Urothelium cell line (cell line): ENCODE results near the gene CCNG1.

ENCODE experiments used
- DNase-seq: peaks from one replicate; pipeline ENCODE4 v3.0.0; 2011; ENCODE audit warnings: low spot score, mixed read lengths
- FAIRE-seq: peaks from 2 replicates; lab custom pipeline; 2011; peaks lifted over from hg19 to GRCh38; lab: Jason Lieb, UNC

The CCNG1 gene

DNA sequence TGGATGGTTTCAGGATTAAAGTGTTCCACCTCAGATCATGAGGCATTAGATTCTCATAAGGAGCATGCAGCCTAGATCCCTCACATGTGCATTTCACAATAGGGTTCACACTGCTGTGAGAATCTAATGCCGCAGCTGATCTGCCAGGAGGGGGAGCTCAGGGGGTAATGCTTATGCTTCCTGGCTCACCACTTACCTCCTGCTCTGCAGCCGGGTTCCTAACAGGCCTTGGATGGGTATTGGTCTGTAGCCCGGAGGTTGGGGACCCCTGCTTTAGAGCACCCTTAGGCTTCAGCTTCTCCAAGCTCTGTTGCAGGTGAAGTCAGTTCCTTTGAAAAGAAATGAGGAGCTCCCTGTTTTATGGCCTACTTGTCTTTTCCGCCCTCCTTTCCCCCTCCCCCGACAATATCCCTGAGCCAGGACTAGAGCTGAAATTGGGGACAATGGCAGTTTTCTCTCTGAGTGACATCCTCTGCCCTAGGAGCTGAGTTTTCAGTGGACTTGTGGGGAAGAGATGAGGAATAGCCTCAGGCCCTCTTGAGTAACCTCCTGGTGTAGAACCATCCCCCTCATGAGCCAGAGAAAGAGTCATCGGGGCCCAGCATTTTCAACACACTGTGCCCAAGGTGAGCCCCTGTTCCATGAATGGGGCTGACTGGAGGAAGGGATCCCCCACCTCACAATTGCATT lies 51.8 kb downstream of the CCNG1 start:
- FAIRE-seq = no peak
- DNase-seq = no peak

GRCh38 chr5:163489745-163490075 lies 52.3 kb downstream of the CCNG1 start:
- no peak for FAIRE-seq

More at GRCh38 chr5:163489745-163490075, 52.3 kb downstream of the CCNG1 start:
- DNase-seq = no peak
